GM12878 (cell line): ENCODE results near the gene CD1D. TPM values are rescaled to one million over a fixed set of nuclear protein-coding genes. Genes with fewer than 3 reads are reported as not detected.

ENCODE experiments used
- ATAC-seq: fragments of 200-7000 bp; cut with Tn5 transposase; 3 replicates; pipeline ENCODE4 v1.9.1; 2020; ENCODE audit warnings: mild to moderate bottlenecking, moderate library complexity
- BruUV-seq: library from RNA; stranded (reverse); fragments of 400-500 nt; replicated peaks from 2 replicates; lab custom pipeline; 2021; lab: Mats Ljungman, UMichigan
- CTCF ChIA-PET: fragments of 300-600 bp; sonication (Branson Sonifier 250); formaldehyde crosslinking; extraction: SDS; loops from one replicate; lab custom pipeline; 2021; ENCODE audit warnings: inconsistent platforms; lab: Yijun Ruan, JAX
- POLR2A ChIA-PET: fragments of 350-600 bp; formaldehyde crosslinking; extraction: SDS; loops from one replicate; lab custom pipeline; 2021; ENCODE audit warnings: inconsistent platforms; lab: Charles Lee
- RAD21 ChIA-PET: fragments of 300-600 bp; sonication (Branson Sonifier 250); formaldehyde crosslinking; loops from one replicate; lab custom pipeline; 2023; ENCODE audit warnings: antibody characterized with exemption; ENCODE audit not compliant: unreplicated experiment; lab: Charles Lee
- SMC1A ChIA-PET: fragments of 300-600 bp; sonication (Branson Sonifier 250); formaldehyde crosslinking; loops from one replicate; lab custom pipeline; 2023; ENCODE audit not compliant: unreplicated experiment, uncharacterized antibody; lab: Charles Lee
- DNase-seq: peaks from one replicate; pipeline ENCODE4 v3.0.0-alpha.2; 2011; ENCODE audit warnings: low read depth, low spot score
- FAIRE-seq: peaks from 3 replicates; lab custom pipeline; 2011; peaks lifted over from hg19 to GRCh38; lab: Jason Lieb, UNC
- H2AFZ ChIP-seq: 2 replicates; pipeline ENCODE4 v1.6.0; 2011; ENCODE audit warnings: low read depth, low read length, control low read depth; ENCODE audit not compliant: control insufficient read depth
- H3K27ac ChIP-seq: 2 replicates; pipeline ENCODE4 v1.5.1; 2011; ENCODE audit warnings: control low read depth; ENCODE audit not compliant: control insufficient read depth, insufficient read depth
- H3K27me3 ChIP-seq, 2 experiments: replicated peaks in 1 of 2; 2 replicates each; pipeline versions ENCODE4 v1.6.0 to v1.6.1; 2011; ENCODE audit warnings: low read length in 1 of 2; ENCODE audit not compliant: control insufficient read depth in 2 of 2, insufficient read depth in 2 of 2
- H3K36me3 ChIP-seq, 2 experiments: 2 replicates each; pipeline ENCODE4 v1.5.1; 2011; ENCODE audit warnings: low read length in 1 of 2; ENCODE audit not compliant: control insufficient read depth in 2 of 2, insufficient read depth in 2 of 2
- H3K4me1 ChIP-seq: 2 replicates; pipeline ENCODE4 v1.6.1; 2011; ENCODE audit warnings: mild to moderate bottlenecking, low read length, moderate library complexity, mixed read lengths; ENCODE audit not compliant: control insufficient read depth, insufficient read depth
- H3K4me2 ChIP-seq: 2 replicates; pipeline ENCODE4 v1.6.0; 2011; ENCODE audit warnings: control low read depth; ENCODE audit not compliant: control insufficient read depth, insufficient read depth
- H3K4me3 ChIP-seq: fragments of 200-600 bp; sonication (generic); 2 replicates; pipeline ENCODE4 v1.5.1; 2016
- H3K79me2 ChIP-seq: 2 replicates; pipeline ENCODE4 v1.6.0; 2011; ENCODE audit warnings: low read length; ENCODE audit not compliant: control insufficient read depth, insufficient read depth
- H3K9ac ChIP-seq: 2 replicates; pipeline ENCODE4 v1.8.0; 2011; ENCODE audit warnings: low read length, control low read depth, mixed read lengths; ENCODE audit not compliant: control insufficient read depth, insufficient read depth
- H3K9me3 ChIP-seq: replicated peaks from 3 replicates; pipeline ENCODE4 v1.5.1; 2011; ENCODE audit warnings: mild to moderate bottlenecking, low read length; ENCODE audit not compliant: control insufficient read depth, insufficient read depth
- H4K20me1 ChIP-seq: 2 replicates; pipeline ENCODE4 v1.6.0; 2011; ENCODE audit not compliant: control insufficient read depth, insufficient read depth
- CEBPB ChIP-seq, 2 experiments: fragments of 150-350 bp in 1 of 2; IDR thresholded peaks; 2 replicates each; pipeline ENCODE4 v1.6.1; 2012 to 2014; ENCODE audit warnings: low read depth in 2 of 2, low read length in 2 of 2, borderline replicate concordance in 1 of 2, inconsistent platforms in 1 of 2
- CHD4 ChIP-seq: fragments of 200-600 bp; sonication (generic); IDR thresholded peaks from 2 replicates; pipeline ENCODE4 v1.6.1; 2016; ENCODE audit warnings: mild to moderate bottlenecking
- EZH2 ChIP-seq: IDR thresholded peaks from 2 replicates; pipeline ENCODE4 v1.6.1; 2012; ENCODE audit warnings: low read depth, mild to moderate bottlenecking, control low read depth, inconsistent platforms, low read length, borderline replicate concordance; ENCODE audit not compliant: control insufficient read depth
- GABPA ChIP-seq: IDR thresholded peaks from 2 replicates; pipeline ENCODE4 v1.6.1; 2014; ENCODE audit warnings: antibody characterized with exemption, low read depth, mild to moderate bottlenecking, inconsistent platforms
- JUNB ChIP-seq: IDR thresholded peaks from 2 replicates; pipeline ENCODE4 v1.6.1; 2016; ENCODE audit warnings: antibody characterized with exemption, mild to moderate bottlenecking
- NFXL1 ChIP-seq: fragments of 450-650 bp; IDR thresholded peaks from 2 replicates; pipeline ENCODE4 v1.6.1; 2017; ENCODE audit warnings: antibody characterized with exemption, mild to moderate bottlenecking, borderline replicate concordance
- RAD51 ChIP-seq: fragments of 450-650 bp; IDR thresholded peaks from 2 replicates; pipeline ENCODE4 v1.6.1; 2016; ENCODE audit warnings: moderate library complexity, mild to moderate bottlenecking, inconsistent platforms
- RCOR1 ChIP-seq: conservative IDR thresholded peaks from 2 replicates; pipeline ENCODE4 v1.6.1; 2012; ENCODE audit warnings: low read depth, low read length, improper control_type of control experiment
- SMAD1 ChIP-seq: fragments of 450-650 bp; IDR thresholded peaks from 2 replicates; pipeline ENCODE4 v1.6.1; 2018; ENCODE audit warnings: mild to moderate bottlenecking, low read depth; ENCODE audit not compliant: partially characterized antibody
- SMAD5 ChIP-seq: IDR thresholded peaks from 2 replicates; pipeline ENCODE4 v1.6.1; 2016; ENCODE audit warnings: antibody characterized with exemption, low read depth
- TARDBP ChIP-seq: IDR thresholded peaks from 2 replicates; pipeline ENCODE4 v1.6.1; 2016; ENCODE audit warnings: borderline replicate concordance
- ZNF384 ChIP-seq: IDR thresholded peaks from 2 replicates; pipeline ENCODE4 v1.6.1; 2012; ENCODE audit warnings: low read depth, mild to moderate bottlenecking, low read length, improper control_type of control experiment, borderline replicate concordance
- WGBS: methylation state at CpG from one replicate; pipeline ENCODE4 v1.1.6; 2016; ENCODE audit warnings: low lambda C conversion rate; ENCODE audit not compliant: insufficient replicate concordance, insufficient coverage; ENCODE audit errors: missing lambda C conversion rate; 5-methylcytosine and 5-hydroxymethylcytosine counted together
- in situ Hi-C: fragments of 300-500 bp; cut with MboI; formaldehyde crosslinking; loops from 9 replicates; pipeline ENCODE4 v1.14.3; 2018; ENCODE audit warnings: mixed read lengths
- intact Hi-C: fragments of 100-400 bp; cut with micrococcal nuclease; formaldehyde crosslinking; loops from one replicate; pipeline ENCODE4 v1.14.2; 2022; ENCODE audit not compliant: unreplicated experiment
- polyA plus RNA-seq, 11 experiments: library from polyadenylated mRNA; depleted of rRNA in 4 of 11; unstranded in 6 of 11; stranded (reverse) in 5 of 11; fragments of >200 nt; fragmentation: Nextera tagmentation in 4 of 11; fragmentation: Illumina TruSeq in 1 of 11; extraction: Ambion mirVana in 4 of 11; extraction: Trizol in 1 of 11; gene quantifications; 1 replicate in 1 of 11; 2 replicates in 10 of 11; pipeline versions ENCODE4 v1.2.1 to v1.2.3, GENCODE V29; 2011 to 2016; ENCODE audit warnings: inconsistent platforms in 2 of 11, missing spikeins in 2 of 11, low read depth in 1 of 11
- total RNA-seq, 4 experiments: library from RNA; depleted of rRNA in 3 of 4; stranded (reverse); fragments of >200 nt in 3 of 4; fragmentation: Illumina TruSeq in 1 of 4; extraction: Trizol in 1 of 4; gene quantifications; 2 replicates each; pipeline versions ENCODE4 v1.2.1 to v1.2.3, GENCODE V29; 2013 to 2021
- TF ChIP-seq, protein P1 (sequence below): IDR thresholded peaks from 2 replicates; pipeline ENCODE4 v1.6.1; 2012; ENCODE audit warnings: improper control_type of control experiment, low read depth, low read length; ENCODE audit not compliant: insufficient replicate concordance
- TF ChIP-seq, protein P2 (sequence below): fragments of 450-650 bp; IDR thresholded peaks from 2 replicates; pipeline ENCODE4 v1.6.1; 2016; ENCODE audit warnings: mild to moderate bottlenecking
- TF ChIP-seq, protein P3 (sequence below): fragments of 450-650 bp; formaldehyde crosslinking; IDR thresholded peaks from 2 replicates; pipeline ENCODE4 v1.4.0; 2020; ENCODE audit warnings: mild to moderate bottlenecking, moderate library complexity

CD1D gene
- total and polyA plus RNA-seq, 10 of the 15 experiments (the other 5 are each of a cell fraction or from before 2014, with no cell fraction given) = 0.21 to 1.4 (median 0.73) TPM; not detected in 2

DNA sequence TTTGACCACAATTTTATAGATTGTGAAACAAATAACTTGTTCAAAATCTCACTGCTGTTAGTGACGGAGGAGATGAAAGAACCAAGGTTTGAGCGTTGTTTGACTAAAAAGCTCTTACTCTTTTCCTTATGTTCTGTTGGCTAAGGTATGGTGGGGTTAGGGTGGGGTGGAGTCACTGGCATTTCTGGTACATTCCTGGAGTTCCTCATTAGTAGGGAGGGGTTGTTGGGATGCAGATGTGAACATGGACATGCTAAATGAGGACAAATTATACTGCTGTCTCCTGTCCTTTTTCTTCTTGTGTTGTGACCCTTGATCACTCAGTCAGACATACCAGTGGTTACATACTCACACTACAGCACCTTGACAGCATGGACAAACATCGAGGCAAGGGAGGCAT, 26.2 kb upstream of the CD1D start:
- Histone ChIP-seq H2AFZ (no peak overlapping the region), H3K4me1 (peaks cover 19% of the 10 kb centered on the region), H3K9me3 (no peaks in the 10 kb centered on the region), H3K9ac (no peak overlapping the region), H4K20me1 (no peaks in the 10 kb centered on the region), H3K27me3 (no peaks in the 10 kb centered on the region), H3K79me2 (no peaks in the 10 kb centered on the region), H3K27ac (no peak overlapping the region), H3K4me2 (no peak overlapping the region), H3K36me3 (no peaks in the 10 kb centered on the region), H3K4me3 (no peak overlapping the region)
- intact Hi-C loops (no loop called here), in situ Hi-C loops (no loop called here)
- RAD21 ChIA-PET = no interaction called here
- BruUV-seq = no TSS peak
- SMC1A ChIA-PET = no interaction called here
- ATAC-seq = no peak
- POLR2A ChIA-PET = no interaction called here
- no peak for DNase-seq
- 69% methylated on average over 3 of the region's 3 CpGs for WGBS
- FAIRE-seq = no peak
- CTCF ChIA-PET = no interaction called here
- TF ChIP-seq, protein P1, sequence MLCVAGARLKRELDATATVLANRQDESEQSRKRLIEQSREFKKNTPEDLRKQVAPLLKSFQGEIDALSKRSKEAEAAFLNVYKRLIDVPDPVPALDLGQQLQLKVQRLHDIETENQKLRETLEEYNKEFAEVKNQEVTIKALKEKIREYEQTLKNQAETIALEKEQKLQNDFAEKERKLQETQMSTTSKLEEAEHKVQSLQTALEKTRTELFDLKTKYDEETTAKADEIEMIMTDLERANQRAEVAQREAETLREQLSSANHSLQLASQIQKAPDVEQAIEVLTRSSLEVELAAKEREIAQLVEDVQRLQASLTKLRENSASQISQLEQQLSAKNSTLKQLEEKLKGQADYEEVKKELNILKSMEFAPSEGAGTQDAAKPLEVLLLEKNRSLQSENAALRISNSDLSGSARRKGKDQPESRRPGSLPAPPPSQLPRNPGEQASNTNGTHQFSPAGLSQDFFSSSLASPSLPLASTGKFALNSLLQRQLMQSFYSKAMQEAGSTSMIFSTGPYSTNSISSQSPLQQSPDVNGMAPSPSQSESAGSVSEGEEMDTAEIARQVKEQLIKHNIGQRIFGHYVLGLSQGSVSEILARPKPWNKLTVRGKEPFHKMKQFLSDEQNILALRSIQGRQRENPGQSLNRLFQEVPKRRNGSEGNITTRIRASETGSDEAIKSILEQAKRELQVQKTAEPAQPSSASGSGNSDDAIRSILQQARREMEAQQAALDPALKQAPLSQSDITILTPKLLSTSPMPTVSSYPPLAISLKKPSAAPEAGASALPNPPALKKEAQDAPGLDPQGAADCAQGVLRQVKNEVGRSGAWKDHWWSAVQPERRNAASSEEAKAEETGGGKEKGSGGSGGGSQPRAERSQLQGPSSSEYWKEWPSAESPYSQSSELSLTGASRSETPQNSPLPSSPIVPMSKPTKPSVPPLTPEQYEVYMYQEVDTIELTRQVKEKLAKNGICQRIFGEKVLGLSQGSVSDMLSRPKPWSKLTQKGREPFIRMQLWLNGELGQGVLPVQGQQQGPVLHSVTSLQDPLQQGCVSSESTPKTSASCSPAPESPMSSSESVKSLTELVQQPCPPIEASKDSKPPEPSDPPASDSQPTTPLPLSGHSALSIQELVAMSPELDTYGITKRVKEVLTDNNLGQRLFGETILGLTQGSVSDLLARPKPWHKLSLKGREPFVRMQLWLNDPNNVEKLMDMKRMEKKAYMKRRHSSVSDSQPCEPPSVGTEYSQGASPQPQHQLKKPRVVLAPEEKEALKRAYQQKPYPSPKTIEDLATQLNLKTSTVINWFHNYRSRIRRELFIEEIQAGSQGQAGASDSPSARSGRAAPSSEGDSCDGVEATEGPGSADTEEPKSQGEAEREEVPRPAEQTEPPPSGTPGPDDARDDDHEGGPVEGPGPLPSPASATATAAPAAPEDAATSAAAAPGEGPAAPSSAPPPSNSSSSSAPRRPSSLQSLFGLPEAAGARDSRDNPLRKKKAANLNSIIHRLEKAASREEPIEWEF = no peak
- TF ChIP-seq RCOR1 = no peak
- TF ChIP-seq SMAD5 = no peak
- TF ChIP-seq, protein P2, sequence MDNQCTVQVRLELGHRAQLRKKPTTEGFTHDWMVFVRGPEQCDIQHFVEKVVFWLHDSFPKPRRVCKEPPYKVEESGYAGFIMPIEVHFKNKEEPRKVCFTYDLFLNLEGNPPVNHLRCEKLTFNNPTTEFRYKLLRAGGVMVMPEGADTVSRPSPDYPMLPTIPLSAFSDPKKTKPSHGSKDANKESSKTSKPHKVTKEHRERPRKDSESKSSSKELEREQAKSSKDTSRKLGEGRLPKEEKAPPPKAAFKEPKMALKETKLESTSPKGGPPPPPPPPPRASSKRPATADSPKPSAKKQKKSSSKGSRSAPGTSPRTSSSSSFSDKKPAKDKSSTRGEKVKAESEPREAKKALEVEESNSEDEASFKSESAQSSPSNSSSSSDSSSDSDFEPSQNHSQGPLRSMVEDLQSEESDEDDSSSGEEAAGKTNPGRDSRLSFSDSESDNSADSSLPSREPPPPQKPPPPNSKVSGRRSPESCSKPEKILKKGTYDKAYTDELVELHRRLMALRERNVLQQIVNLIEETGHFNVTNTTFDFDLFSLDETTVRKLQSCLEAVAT = no peak
- TF ChIP-seq RAD51 = no peak
- TF ChIP-seq CEBPB (IDR thresholded peaks at IDR 0.05; ENCODE audit: borderline replicate concordance in 1 of 2, low read depth in 2 of 2, low read length in 2 of 2) = no peak
- TF ChIP-seq TARDBP = no peak
- no peak for TF ChIP-seq NFXL1
- TF ChIP-seq CHD4 = no peak
- TF ChIP-seq GABPA = no peak
- no peak for TF ChIP-seq ZNF384
- TF ChIP-seq, protein P3, sequence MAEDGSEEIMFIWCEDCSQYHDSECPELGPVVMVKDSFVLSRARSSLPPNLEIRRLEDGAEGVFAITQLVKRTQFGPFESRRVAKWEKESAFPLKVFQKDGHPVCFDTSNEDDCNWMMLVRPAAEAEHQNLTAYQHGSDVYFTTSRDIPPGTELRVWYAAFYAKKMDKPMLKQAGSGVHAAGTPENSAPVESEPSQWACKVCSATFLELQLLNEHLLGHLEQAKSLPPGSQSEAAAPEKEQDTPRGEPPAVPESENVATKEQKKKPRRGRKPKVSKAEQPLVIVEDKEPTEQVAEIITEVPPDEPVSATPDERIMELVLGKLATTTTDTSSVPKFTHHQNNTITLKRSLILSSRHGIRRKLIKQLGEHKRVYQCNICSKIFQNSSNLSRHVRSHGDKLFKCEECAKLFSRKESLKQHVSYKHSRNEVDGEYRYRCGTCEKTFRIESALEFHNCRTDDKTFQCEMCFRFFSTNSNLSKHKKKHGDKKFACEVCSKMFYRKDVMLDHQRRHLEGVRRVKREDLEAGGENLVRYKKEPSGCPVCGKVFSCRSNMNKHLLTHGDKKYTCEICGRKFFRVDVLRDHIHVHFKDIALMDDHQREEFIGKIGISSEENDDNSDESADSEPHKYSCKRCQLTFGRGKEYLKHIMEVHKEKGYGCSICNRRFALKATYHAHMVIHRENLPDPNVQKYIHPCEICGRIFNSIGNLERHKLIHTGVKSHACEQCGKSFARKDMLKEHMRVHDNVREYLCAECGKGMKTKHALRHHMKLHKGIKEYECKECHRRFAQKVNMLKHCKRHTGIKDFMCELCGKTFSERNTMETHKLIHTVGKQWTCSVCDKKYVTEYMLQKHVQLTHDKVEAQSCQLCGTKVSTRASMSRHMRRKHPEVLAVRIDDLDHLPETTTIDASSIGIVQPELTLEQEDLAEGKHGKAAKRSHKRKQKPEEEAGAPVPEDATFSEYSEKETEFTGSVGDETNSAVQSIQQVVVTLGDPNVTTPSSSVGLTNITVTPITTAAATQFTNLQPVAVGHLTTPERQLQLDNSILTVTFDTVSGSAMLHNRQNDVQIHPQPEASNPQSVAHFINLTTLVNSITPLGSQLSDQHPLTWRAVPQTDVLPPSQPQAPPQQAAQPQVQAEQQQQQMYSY (CRISPR knock-in tag) = no peak
- TF ChIP-seq SMAD1 = no peak
- no peak for TF ChIP-seq EZH2
- TF ChIP-seq JUNB = no peak
